ENCODE measurements around the gene PMEPA1.

The PMEPA1 gene

DNA sequence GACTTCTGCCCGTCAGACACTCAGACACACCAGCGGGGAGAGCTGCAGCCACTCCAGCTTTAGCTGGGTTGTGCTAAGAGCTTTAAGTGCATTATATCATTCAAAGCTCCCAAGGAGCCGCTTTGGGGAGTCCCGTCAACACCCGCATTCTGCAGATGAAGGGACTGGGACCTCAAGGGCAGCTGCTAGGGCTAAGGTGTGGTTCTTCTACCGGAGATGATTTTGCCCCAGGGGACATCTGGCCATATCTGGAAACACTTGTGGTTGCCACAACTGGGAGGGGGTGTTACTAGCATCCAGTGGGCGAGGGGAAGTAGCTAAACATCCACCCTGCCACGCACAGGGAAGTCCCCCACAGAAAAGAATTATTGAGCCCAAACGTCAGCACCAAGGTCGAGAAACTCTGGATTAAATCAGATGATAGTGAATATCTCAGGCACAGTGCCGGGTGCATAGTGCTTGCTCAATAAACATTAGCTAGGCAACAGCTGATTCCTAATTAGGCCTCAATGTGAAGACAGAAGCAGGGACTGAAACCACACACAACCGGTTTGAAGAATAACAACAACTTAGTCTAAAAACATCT, 29.6 kb downstream of the PMEPA1 start:
- peak overlapping the region; percentile 43 for H3K27ac ChIP-seq (ENCODE audit: low read depth, low read length)
- H3K36me3 ChIP-seq (ENCODE audit: control insufficient read depth in 1 of 2, insufficient read depth in 2 of 2, low read length in 2 of 2): no peaks in the 10 kb centered on the region
- H3K4me1 ChIP-seq (ENCODE audit: control insufficient read depth in 1 of 2, insufficient read depth in 2 of 2, low read length in 2 of 2): peaks cover 32 to 34% of the 10 kb centered on the region in 2 donors
- H3K9me3 ChIP-seq (ENCODE audit: control insufficient read depth in 1 of 2, low read length in 2 of 2): no peaks in the 10 kb centered on the region
- H3K4me3 ChIP-seq (ENCODE audit: low read depth in 1 of 2, low read length in 2 of 2): no peak overlapping the region
- no peaks in the 10 kb centered on the region for H3K27me3 ChIP-seq (ENCODE audit: control insufficient read depth in 1 of 2, insufficient read depth in 2 of 2, low read length in 2 of 2)
- H3K9ac ChIP-seq (ENCODE audit: low read depth in 1 of 2, low read length in 2 of 2): peak overlapping the region in 1 of 2 donors; percentile 9

- Histone ChIP-seq H3K9me3 (ENCODE audit: control insufficient read depth in 1 of 2, low read length in 2 of 2) (no peaks in the 10 kb centered on the region), H3K4me3 (ENCODE audit: low read depth in 1 of 2, low read length in 2 of 2) (no peak overlapping the region), H3K27me3 (ENCODE audit: control insufficient read depth in 1 of 2, insufficient read depth in 2 of 2, low read length in 2 of 2) (no peaks in the 10 kb centered on the region), H3K27ac (ENCODE audit: low read depth, low read length) (no peak overlapping the region), H3K36me3 (ENCODE audit: control insufficient read depth in 1 of 2, insufficient read depth in 2 of 2, low read length in 2 of 2) (no peaks in the 10 kb centered on the region), H3K9ac (ENCODE audit: low read depth in 1 of 2, low read length in 2 of 2) (no peak overlapping the region), H3K4me1 (ENCODE audit: control insufficient read depth in 1 of 2, insufficient read depth in 2 of 2, low read length in 2 of 2) (peaks cover 33 to 34% of the 10 kb centered on the region in 2 donors)
Observed at GRCh38 chr20:57679113-57679512, 30.7 kb downstream of the PMEPA1 start.

DNA sequence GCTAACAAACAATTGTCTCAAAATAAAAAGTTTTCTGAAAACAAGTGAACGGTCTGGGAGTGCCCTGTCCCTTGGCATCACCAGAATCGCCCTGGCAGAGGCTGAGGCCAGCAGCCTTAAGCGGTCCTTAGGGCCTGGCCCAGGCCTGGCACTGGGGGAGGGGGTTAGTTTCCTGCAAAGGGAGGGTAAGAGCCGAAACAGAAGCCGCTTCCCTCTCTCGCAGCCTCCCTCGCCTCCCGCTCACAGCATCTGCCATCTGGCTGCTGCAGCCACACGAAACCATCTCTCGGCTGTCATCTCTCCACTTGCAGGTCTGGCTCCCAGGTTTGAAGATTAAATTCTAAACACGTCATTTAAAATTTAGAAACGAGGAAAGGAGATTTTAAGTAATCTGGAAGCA, 31.5 kb downstream of the PMEPA1 start:
- no peak overlapping the region for H3K27ac ChIP-seq (ENCODE audit: low read depth, low read length)
- H3K4me1 ChIP-seq (ENCODE audit: control insufficient read depth in 1 of 2, insufficient read depth in 2 of 2, low read length in 2 of 2): peaks cover 33 to 34% of the 10 kb centered on the region in 2 donors
- no peaks in the 10 kb centered on the region for H3K27me3 ChIP-seq (ENCODE audit: control insufficient read depth in 1 of 2, insufficient read depth in 2 of 2, low read length in 2 of 2)
- H3K36me3 ChIP-seq (ENCODE audit: control insufficient read depth in 1 of 2, insufficient read depth in 2 of 2, low read length in 2 of 2): no peaks in the 10 kb centered on the region
- no peak overlapping the region for H3K4me3 ChIP-seq (ENCODE audit: low read depth in 1 of 2, low read length in 2 of 2)
- H3K9me3 ChIP-seq (ENCODE audit: control insufficient read depth in 1 of 2, low read length in 2 of 2): no peaks in the 10 kb centered on the region
- H3K9ac ChIP-seq (ENCODE audit: low read depth in 1 of 2, low read length in 2 of 2): no peak overlapping the region

DNA sequence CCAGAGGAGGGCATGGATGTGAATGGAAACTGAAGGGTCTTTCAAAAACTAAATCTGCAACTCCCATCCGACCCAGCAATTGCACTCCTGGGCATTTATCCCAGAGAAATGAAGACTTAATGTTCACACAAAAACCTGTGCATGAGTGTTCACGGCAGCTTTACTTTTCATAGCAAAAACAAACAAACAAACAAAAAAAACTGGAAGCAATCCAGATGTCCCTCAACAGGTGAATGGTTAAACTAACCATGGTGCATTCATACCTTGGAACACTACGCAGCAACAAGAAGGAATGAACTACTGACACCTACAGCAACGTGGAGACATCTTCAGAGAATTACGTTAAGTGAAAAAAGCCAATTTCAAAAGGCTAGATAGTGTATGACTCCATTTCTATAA, 32.2 kb downstream of the PMEPA1 start:
- no peak overlapping the region for H3K27ac ChIP-seq (ENCODE audit: low read depth, low read length)
- H3K27me3 ChIP-seq (ENCODE audit: control insufficient read depth in 1 of 2, insufficient read depth in 2 of 2, low read length in 2 of 2): no peaks in the 10 kb centered on the region
- H3K9me3 ChIP-seq (ENCODE audit: control insufficient read depth in 1 of 2, low read length in 2 of 2): no peaks in the 10 kb centered on the region
- H3K4me1 ChIP-seq (ENCODE audit: control insufficient read depth in 1 of 2, insufficient read depth in 2 of 2, low read length in 2 of 2): peaks cover 33 to 35% of the 10 kb centered on the region in 2 donors
- peak overlapping the region in 1 of 2 donors; percentile 15 for H3K4me3 ChIP-seq (ENCODE audit: low read depth in 1 of 2, low read length in 2 of 2)
- peak overlapping the region in 1 of 2 donors; percentile 22 for H3K9ac ChIP-seq (ENCODE audit: low read depth in 1 of 2, low read length in 2 of 2)
- no peaks in the 10 kb centered on the region for H3K36me3 ChIP-seq (ENCODE audit: control insufficient read depth in 1 of 2, insufficient read depth in 2 of 2, low read length in 2 of 2)

DNA sequence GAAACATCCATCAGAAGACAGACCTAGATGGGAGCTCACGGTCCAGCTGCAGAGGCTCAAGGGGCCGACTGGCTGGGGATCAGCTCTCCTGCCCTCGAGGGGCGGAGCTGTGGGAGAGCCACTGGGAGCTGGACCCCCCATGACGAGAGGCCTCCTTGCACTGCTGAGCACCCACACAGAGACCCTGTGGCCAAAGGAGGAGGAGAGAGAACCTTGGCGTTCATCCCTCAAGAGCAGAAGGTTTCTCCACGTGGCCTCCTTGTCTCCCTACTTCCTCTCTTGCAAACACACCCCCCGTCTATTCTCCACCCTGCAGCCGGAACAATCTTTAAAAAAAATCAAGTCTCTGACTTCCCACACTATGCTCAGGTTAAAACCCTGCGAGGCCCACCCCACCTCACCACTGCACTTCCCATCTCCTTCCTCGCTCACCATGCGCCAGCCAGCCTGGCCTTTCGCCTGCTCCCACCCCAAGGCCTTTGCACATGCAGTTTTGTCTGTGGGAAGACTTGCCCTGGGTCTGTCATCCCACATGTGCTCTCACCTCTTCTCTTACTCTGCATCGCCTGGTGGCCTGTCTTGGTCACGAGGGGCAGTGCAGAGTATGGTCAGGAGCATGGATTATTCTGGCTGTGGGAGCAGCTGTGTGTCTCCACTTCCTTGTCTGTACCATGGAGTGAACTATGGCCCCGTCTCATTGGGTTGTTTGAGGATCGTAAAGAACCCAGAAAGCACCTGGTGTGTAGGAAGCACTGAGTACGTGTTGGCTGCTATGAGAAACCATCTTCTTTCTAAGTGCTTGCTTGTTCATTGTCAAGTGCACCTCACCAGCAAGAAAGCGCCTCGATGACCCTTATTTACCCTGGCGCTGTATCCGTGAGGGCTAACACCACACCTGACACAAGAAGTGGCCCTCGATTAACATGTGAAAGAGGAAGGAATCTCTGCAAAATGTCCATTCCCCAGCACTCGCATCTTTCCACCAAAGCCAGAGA, 32.9 kb downstream of the PMEPA1 start:
- no peaks in the 10 kb centered on the region for H3K9me3 ChIP-seq (ENCODE audit: control insufficient read depth in 1 of 2, low read length in 2 of 2)
- H3K4me3 ChIP-seq (ENCODE audit: low read depth in 1 of 2, low read length in 2 of 2): peak overlapping the region in 1 of 2 donors; percentile 15
- H3K4me1 ChIP-seq (ENCODE audit: control insufficient read depth in 1 of 2, insufficient read depth in 2 of 2, low read length in 2 of 2): peaks cover 33% of the 10 kb centered on the region in 2 donors
- no peaks in the 10 kb centered on the region for H3K27me3 ChIP-seq (ENCODE audit: control insufficient read depth in 1 of 2, insufficient read depth in 2 of 2, low read length in 2 of 2)
- H3K9ac ChIP-seq (ENCODE audit: low read depth in 1 of 2, low read length in 2 of 2): peak overlapping the region in 1 of 2 donors; percentile 22
- no peaks in the 10 kb centered on the region for H3K36me3 ChIP-seq (ENCODE audit: control insufficient read depth in 1 of 2, insufficient read depth in 2 of 2, low read length in 2 of 2)
- H3K27ac ChIP-seq (ENCODE audit: low read depth, low read length): no peak overlapping the region

DNA sequence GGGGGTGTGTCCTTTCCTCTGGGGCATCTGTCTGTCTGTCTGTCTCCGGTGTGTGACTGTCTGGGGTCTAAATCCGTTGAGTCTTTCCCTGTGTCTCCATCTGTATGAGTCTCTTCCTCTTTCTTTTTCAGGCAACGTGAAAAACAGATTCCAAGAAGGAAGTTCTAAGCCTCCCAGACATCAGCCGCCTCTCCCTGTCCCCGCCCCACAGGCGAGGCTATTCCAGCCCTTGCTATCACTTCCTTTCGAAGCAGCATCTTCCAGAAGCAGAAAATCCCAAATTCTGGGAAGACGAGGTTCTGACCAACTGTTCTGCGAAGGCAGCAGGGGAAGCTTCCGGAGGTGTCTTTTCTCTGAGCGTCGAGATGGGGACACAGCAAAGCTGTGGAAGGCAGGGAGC, 34.0 kb downstream of the PMEPA1 start:
- no peak overlapping the region for H3K9ac ChIP-seq (ENCODE audit: low read depth in 1 of 2, low read length in 2 of 2)
- no peaks in the 10 kb centered on the region for H3K9me3 ChIP-seq (ENCODE audit: control insufficient read depth in 1 of 2, low read length in 2 of 2)
- H3K27ac ChIP-seq (ENCODE audit: low read depth, low read length): peak overlapping the region; percentile 22
- peaks cover 28% of the 10 kb centered on the region in 2 donors for H3K4me1 ChIP-seq (ENCODE audit: control insufficient read depth in 1 of 2, insufficient read depth in 2 of 2, low read length in 2 of 2)
- H3K27me3 ChIP-seq (ENCODE audit: control insufficient read depth in 1 of 2, insufficient read depth in 2 of 2, low read length in 2 of 2): no peaks in the 10 kb centered on the region
- H3K4me3 ChIP-seq (ENCODE audit: low read depth in 1 of 2, low read length in 2 of 2): no peak overlapping the region
- no peaks in the 10 kb centered on the region for H3K36me3 ChIP-seq (ENCODE audit: control insufficient read depth in 1 of 2, insufficient read depth in 2 of 2, low read length in 2 of 2)

DNA sequence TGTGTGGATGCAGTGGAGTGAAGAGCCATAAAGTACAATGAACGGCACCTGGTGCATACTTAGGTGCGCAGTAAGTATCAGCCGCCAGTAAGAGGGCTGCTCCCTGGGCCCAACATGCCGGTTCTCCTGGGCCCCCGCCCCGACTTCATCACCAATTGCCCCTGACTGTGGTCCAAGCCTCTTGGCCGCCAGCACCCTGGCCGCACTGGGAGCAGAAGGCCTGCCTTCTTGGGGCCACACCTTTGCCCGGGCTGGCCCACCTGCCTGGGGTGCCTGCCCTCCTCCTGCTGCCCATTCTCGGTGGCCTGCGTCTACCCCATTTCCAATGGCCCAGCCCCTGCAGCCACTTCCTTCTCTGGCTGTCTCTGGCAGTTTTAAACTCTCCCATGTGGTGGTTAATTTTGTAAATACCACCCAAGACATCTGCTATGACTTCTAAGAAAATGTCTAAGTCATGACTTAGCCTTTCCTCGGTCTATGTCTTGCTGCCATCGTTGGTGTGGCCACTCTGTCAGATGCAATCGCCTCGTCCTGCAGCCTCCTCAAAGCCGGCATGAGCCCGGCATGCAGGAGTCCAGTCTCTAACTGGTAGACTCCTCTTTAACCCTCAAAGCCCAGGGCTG, 36.8 kb downstream of the PMEPA1 start:
- no peak overlapping the region for H3K27ac ChIP-seq (ENCODE audit: low read depth, low read length)
- peaks cover 33 to 36% of the 10 kb centered on the region in 2 donors for H3K4me1 ChIP-seq (ENCODE audit: control insufficient read depth in 1 of 2, insufficient read depth in 2 of 2, low read length in 2 of 2)
- no peaks in the 10 kb centered on the region for H3K36me3 ChIP-seq (ENCODE audit: control insufficient read depth in 1 of 2, insufficient read depth in 2 of 2, low read length in 2 of 2)
- H3K4me3 ChIP-seq (ENCODE audit: low read depth in 1 of 2, low read length in 2 of 2): no peak overlapping the region
- H3K9ac ChIP-seq (ENCODE audit: low read depth in 1 of 2, low read length in 2 of 2): no peak overlapping the region
- no peaks in the 10 kb centered on the region for H3K27me3 ChIP-seq (ENCODE audit: control insufficient read depth in 1 of 2, insufficient read depth in 2 of 2, low read length in 2 of 2)
- H3K9me3 ChIP-seq (ENCODE audit: control insufficient read depth in 1 of 2, low read length in 2 of 2): no peaks in the 10 kb centered on the region

GRCh38 chr20:57672164-57672563, 37.7 kb downstream of the PMEPA1 start:
- no peaks in the 10 kb centered on the region for H3K9me3 ChIP-seq (ENCODE audit: control insufficient read depth in 1 of 2, low read length in 2 of 2)
- peaks cover 35 to 36% of the 10 kb centered on the region in 2 donors for H3K4me1 ChIP-seq (ENCODE audit: control insufficient read depth in 1 of 2, insufficient read depth in 2 of 2, low read length in 2 of 2)
- H3K27me3 ChIP-seq (ENCODE audit: control insufficient read depth in 1 of 2, insufficient read depth in 2 of 2, low read length in 2 of 2): no peaks in the 10 kb centered on the region
- H3K27ac ChIP-seq (ENCODE audit: low read depth, low read length): no peak overlapping the region
- H3K4me3 ChIP-seq (ENCODE audit: low read depth in 1 of 2, low read length in 2 of 2): no peak overlapping the region
- H3K9ac ChIP-seq (ENCODE audit: low read depth in 1 of 2, low read length in 2 of 2): no peak overlapping the region
- no peaks in the 10 kb centered on the region for H3K36me3 ChIP-seq (ENCODE audit: control insufficient read depth in 1 of 2, insufficient read depth in 2 of 2, low read length in 2 of 2)

- no peak overlapping the region for H3K4me3 ChIP-seq (ENCODE audit: low read depth in 1 of 2, low read length in 2 of 2)
- no peaks in the 10 kb centered on the region for H3K27me3 ChIP-seq (ENCODE audit: control insufficient read depth in 1 of 2, insufficient read depth in 2 of 2, low read length in 2 of 2)
- peaks cover 30 to 31% of the 10 kb centered on the region in 2 donors for H3K4me1 ChIP-seq (ENCODE audit: control insufficient read depth in 1 of 2, insufficient read depth in 2 of 2, low read length in 2 of 2)
- H3K9me3 ChIP-seq (ENCODE audit: control insufficient read depth in 1 of 2, low read length in 2 of 2): no peaks in the 10 kb centered on the region
- H3K9ac ChIP-seq (ENCODE audit: low read depth in 1 of 2, low read length in 2 of 2): no peak overlapping the region
- no peak overlapping the region for H3K27ac ChIP-seq (ENCODE audit: low read depth, low read length)
- no peaks in the 10 kb centered on the region for H3K36me3 ChIP-seq (ENCODE audit: control insufficient read depth in 1 of 2, insufficient read depth in 2 of 2, low read length in 2 of 2)
Observed at GRCh38 chr20:57671662-57672061, 38.2 kb downstream of the PMEPA1 start.

DNA sequence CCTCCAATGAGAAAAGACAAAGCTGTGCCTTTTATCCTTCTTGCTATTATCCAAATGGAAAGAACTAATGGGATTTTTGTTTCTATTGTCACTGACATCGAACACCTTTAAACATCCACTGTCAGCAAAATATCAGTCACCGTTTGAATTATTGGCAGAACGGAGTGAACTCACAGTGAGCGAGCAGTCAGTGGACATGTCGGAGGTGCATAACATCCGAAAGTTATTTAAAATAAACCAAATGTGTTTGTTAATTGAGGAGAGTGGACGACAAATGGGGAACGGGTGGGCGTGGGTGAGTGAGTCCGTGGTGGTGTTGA, 38.8 kb downstream of the PMEPA1 start:
- Histone ChIP-seq H3K36me3 (ENCODE audit: control insufficient read depth in 1 of 2, insufficient read depth in 2 of 2, low read length in 2 of 2) (no peaks in the 10 kb centered on the region), H3K27ac (ENCODE audit: low read depth, low read length) (no peak overlapping the region), H3K9me3 (ENCODE audit: control insufficient read depth in 1 of 2, low read length in 2 of 2) (no peaks in the 10 kb centered on the region), H3K9ac (ENCODE audit: low read depth in 1 of 2, low read length in 2 of 2) (no peak overlapping the region), H3K4me1 (ENCODE audit: control insufficient read depth in 1 of 2, insufficient read depth in 2 of 2, low read length in 2 of 2) (peaks cover 24 to 25% of the 10 kb centered on the region in 2 donors), H3K27me3 (ENCODE audit: control insufficient read depth in 1 of 2, insufficient read depth in 2 of 2, low read length in 2 of 2) (no peaks in the 10 kb centered on the region), H3K4me3 (ENCODE audit: low read depth in 1 of 2, low read length in 2 of 2) (no peak overlapping the region)

All from duodenal mucosa (tissue), 2 donors.